Glutamatergic neuron (in vitro differentiated cells): ENCODE measurements around the gene CRYBG1. TPM values are rescaled to one million over a fixed set of nuclear protein-coding genes. Genes with fewer than 3 reads are reported as not detected.
"Not testable (repeated sequence)": the region's sequence is repeated elsewhere in the genome, so short reads cannot be mapped to it uniquely, and the experiment has no call there.

Experiments used
- DNase-seq: peaks from one replicate; pipeline ENCODE4 v3.0.0; 2022
- H3K27ac Mint-ChIP-seq: one replicate; pipeline ENCODE4 v1.8.0; 2020; ENCODE audit warnings: mild to moderate bottlenecking, mixed read lengths, inconsistent platforms; ENCODE audit not compliant: unreplicated experiment
- H3K27me3 Mint-ChIP-seq: one replicate; pipeline ENCODE4 v1.8.0; 2020; ENCODE audit warnings: mild to moderate bottlenecking, moderate library complexity, mixed read lengths, inconsistent platforms; ENCODE audit not compliant: unreplicated experiment
- H3K36me3 Mint-ChIP-seq: one replicate; pipeline ENCODE4 v1.8.0; 2020; ENCODE audit warnings: mild to moderate bottlenecking, mixed read lengths, inconsistent platforms; ENCODE audit not compliant: unreplicated experiment
- H3K4me1 Mint-ChIP-seq: one replicate; pipeline ENCODE4 v1.8.0; 2020; ENCODE audit warnings: mild to moderate bottlenecking, low read depth, mixed read lengths, inconsistent platforms; ENCODE audit not compliant: unreplicated experiment
- H3K4me3 Mint-ChIP-seq: one replicate; pipeline ENCODE4 v1.8.0; 2020; ENCODE audit warnings: mild to moderate bottlenecking, mixed read lengths, inconsistent platforms; ENCODE audit not compliant: unreplicated experiment
- H3K9me3 Mint-ChIP-seq: one replicate; pipeline ENCODE4 v1.8.0; 2020; ENCODE audit warnings: mild to moderate bottlenecking, moderate library complexity, mixed read lengths, inconsistent platforms; ENCODE audit not compliant: unreplicated experiment
- total RNA-seq: library from RNA; stranded (reverse); fragmentation: NEBNext Ultra II Directional; extraction: Animal tissue kit (Norgen Biotek cat#: 25700); gene quantifications from one replicate; pipeline ENCODE4 v1.2.1, GENCODE V29; 2021; ENCODE audit not compliant: unreplicated experiment
- TF ChIP-seq, protein P1 (sequence below): fragments of 200-600 bp; sonication (generic); IDR thresholded peaks from one replicate; pipeline ENCODE4 v1.5.0; 2021; ENCODE audit not compliant: partially characterized antibody, unreplicated experiment

Gene CRYBG1
- total RNA-seq, 1 donor from 2014 or later, result 0.15 TPM

DNA sequence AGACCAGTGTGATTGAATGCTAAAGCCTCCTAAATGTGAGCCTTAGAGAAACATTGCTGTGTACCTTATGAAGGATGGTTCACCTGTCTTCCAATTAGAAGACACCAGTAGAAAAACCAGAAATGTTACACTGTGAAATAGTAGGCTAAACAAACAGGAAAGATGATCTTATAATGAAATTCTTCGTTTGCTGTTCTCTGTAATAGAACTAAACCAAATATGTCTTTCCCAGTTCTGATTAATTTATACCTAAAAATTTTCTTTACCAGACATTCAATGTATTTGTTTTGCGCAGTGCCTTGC, 154.0 kb downstream of the CRYBG1 start:
- Mint-ChIP-seq H3K4me1 (peaks cover 9% of the 10 kb centered on the region), H3K9me3 (peaks cover 2% of the 10 kb centered on the region), H3K27ac (no peak overlapping the region), H3K4me3 (no peak overlapping the region), H3K36me3 (peaks cover 5% of the 10 kb centered on the region), H3K27me3 (peaks cover 12% of the 10 kb centered on the region)
- no peak for DNase-seq
- TF ChIP-seq, protein P1, sequence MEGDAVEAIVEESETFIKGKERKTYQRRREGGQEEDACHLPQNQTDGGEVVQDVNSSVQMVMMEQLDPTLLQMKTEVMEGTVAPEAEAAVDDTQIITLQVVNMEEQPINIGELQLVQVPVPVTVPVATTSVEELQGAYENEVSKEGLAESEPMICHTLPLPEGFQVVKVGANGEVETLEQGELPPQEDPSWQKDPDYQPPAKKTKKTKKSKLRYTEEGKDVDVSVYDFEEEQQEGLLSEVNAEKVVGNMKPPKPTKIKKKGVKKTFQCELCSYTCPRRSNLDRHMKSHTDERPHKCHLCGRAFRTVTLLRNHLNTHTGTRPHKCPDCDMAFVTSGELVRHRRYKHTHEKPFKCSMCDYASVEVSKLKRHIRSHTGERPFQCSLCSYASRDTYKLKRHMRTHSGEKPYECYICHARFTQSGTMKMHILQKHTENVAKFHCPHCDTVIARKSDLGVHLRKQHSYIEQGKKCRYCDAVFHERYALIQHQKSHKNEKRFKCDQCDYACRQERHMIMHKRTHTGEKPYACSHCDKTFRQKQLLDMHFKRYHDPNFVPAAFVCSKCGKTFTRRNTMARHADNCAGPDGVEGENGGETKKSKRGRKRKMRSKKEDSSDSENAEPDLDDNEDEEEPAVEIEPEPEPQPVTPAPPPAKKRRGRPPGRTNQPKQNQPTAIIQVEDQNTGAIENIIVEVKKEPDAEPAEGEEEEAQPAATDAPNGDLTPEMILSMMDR, result no peak

DNA sequence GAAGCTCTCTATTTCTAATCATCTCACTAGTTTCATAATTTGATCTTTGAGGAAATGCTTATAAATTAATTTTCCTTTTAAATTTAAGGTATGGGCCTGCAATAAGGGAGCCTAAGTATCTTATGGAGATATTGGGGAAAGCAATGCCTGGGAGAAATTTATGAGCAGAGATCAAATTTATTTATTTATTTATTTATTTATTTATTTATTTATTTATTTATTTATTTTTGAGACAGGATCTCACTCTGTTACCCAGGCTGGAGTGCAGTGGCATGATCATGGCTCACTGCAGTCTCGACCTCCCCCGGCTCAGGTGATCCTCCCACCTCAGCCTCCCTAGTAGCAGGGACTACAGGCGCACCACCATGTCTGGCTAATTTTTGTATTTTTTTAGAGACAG, 155.1 kb downstream of the CRYBG1 start:
- H3K4me1 Mint-ChIP-seq, H3K27ac Mint-ChIP-seq, DNase-seq, H3K9me3 Mint-ChIP-seq, H3K4me3 Mint-ChIP-seq, H3K36me3 Mint-ChIP-seq: not testable (repeated sequence)
- peaks cover 12% of the 10 kb centered on the region for H3K27me3 Mint-ChIP-seq

DNA sequence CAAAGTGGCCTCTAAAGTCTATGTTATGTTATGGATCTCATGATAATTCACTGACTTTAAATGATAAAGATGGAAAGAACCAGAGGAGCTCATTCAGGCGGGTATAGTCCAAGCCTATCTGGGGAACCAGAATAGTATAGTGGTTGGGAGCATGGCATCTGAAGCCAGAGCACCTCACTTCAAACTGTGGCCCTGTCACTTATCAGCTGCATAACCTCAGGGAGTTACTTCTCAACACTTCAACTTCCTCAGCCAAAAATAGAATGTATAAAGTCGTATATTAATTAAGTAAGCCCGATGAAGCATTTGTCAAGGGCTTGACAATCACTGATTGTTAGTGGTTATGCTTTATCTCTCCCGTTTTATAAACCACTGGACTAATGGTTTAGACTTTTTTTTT, 156.1 kb downstream of the CRYBG1 start:
- no peak for DNase-seq
- Mint-ChIP-seq H3K4me3 (no peak overlapping the region), H3K27ac (no peak overlapping the region), H3K27me3 (peaks cover 8% of the 10 kb centered on the region), H3K36me3 (no peaks in the 10 kb centered on the region), H3K4me1 (no peaks in the 10 kb centered on the region), H3K9me3 (no peaks in the 10 kb centered on the region)
- TF ChIP-seq, protein P1, result no peak

DNA sequence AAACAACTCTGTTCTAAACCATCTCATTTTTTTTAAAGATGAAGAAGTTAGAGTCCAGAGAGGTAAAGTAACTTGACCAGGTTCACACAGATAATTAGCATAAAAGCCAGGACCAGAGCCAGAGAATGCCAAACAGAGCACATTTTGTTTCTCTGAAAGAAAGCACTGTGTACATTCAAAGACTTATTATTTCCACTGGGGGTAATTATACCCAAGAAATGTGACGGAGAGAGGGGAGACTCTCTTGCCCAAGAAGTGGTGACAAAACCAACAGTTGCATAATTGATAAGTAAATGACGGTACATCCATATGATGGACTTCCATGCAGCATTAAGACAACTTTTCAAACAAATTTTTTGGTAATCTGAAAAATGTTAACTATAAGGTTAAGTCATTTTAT, 157.2 kb downstream of the CRYBG1 start:
- H3K4me3 Mint-ChIP-seq, result no peak overlapping the region
- TF ChIP-seq, protein P1, result no peak
- H3K9me3 Mint-ChIP-seq, result no peaks in the 10 kb centered on the region
- no peaks in the 10 kb centered on the region for H3K36me3 Mint-ChIP-seq
- H3K27me3 Mint-ChIP-seq, result peaks cover 8% of the 10 kb centered on the region
- H3K4me1 Mint-ChIP-seq, result no peaks in the 10 kb centered on the region
- no peak overlapping the region for H3K27ac Mint-ChIP-seq
- DNase-seq, result no peak

DNA sequence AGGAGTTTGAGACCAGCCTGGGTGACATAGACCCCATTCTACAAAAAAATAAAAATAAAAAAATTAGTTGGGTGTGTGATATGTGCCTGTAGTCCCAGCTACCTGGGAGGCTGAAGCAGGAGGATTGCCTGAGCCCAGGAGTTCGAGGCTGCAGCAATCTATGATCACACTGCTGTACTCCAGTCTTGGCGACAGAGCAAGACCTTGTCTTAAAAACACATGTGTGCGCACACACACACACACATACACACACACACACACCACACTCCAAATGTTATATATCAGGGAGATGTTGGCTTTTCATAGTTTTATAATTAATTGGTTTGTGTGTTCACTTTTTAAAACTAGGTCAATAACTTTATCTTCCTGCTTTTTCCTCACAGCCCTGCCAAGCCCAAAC, 158.2 kb downstream of the CRYBG1 start:
- no peak for DNase-seq

More for the DNA sequence above, 158.2 kb downstream of the CRYBG1 start:
- TF ChIP-seq, protein P1, result no peak
- H3K9me3 Mint-ChIP-seq, result no peaks in the 10 kb centered on the region
- H3K27me3 Mint-ChIP-seq, result peaks cover 1% of the 10 kb centered on the region
- H3K4me3 Mint-ChIP-seq, result no peak overlapping the region
- H3K27ac Mint-ChIP-seq, result no peak overlapping the region
- no peaks in the 10 kb centered on the region for H3K4me1 Mint-ChIP-seq
- H3K36me3 Mint-ChIP-seq, result no peaks in the 10 kb centered on the region
